ENCODE data around the gene NCKAP5.

The NCKAP5 gene

DNA sequence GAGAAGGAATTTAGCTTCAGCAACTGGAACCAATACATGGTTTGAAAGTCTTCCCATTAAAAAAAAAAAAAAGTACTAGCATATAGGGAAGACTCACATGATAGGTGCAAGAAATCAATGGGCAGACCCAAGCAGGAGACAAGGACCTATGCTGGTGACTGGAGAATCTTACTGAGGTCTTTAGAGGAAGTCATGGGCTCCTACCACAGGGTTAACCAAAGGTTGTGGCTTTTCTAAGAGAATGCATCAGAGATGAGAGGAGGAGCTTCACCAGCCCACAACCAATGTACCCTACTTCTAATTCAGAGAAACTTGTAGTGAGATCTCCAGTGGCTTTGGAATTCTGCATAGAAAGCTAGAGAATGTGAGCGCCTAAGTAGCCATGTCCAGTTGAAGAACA is 207.4 kb downstream of the NCKAP5 start:
- no peak for DNase-seq (ENCODE audit: low spot score)
- TF ChIP-seq, protein P1, sequence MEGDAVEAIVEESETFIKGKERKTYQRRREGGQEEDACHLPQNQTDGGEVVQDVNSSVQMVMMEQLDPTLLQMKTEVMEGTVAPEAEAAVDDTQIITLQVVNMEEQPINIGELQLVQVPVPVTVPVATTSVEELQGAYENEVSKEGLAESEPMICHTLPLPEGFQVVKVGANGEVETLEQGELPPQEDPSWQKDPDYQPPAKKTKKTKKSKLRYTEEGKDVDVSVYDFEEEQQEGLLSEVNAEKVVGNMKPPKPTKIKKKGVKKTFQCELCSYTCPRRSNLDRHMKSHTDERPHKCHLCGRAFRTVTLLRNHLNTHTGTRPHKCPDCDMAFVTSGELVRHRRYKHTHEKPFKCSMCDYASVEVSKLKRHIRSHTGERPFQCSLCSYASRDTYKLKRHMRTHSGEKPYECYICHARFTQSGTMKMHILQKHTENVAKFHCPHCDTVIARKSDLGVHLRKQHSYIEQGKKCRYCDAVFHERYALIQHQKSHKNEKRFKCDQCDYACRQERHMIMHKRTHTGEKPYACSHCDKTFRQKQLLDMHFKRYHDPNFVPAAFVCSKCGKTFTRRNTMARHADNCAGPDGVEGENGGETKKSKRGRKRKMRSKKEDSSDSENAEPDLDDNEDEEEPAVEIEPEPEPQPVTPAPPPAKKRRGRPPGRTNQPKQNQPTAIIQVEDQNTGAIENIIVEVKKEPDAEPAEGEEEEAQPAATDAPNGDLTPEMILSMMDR (IDR thresholded peaks at IDR 0.05; ENCODE audit: borderline replicate concordance, control extremely low read depth, extremely low read depth, insufficient read depth, missing control alignments) = no peak
- in situ Hi-C loops (cut with MboI; ENCODE audit: low sequenced_read_pairs, unreplicated experiment) = no loop called here

DNA sequence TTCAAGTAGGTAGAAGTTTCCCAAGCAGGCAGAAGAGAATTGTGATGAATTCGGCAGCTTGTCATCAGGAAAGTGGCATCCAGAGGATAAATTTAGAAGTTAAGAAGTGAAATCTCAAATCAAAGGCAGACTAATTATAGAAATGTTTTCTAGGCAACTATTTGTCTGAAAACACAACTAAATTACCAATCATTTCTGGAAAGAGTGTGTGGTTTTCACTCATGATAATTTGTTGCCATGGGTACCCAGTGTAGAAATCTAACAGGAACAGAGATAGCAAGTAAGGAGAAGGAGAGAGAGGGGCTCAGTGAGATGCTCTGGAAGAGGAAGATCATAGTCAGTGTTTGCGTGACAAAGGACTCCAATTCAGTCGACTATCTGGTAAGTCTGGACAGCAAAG is 208.1 kb downstream of the NCKAP5 start:
- TF ChIP-seq, protein P1 (IDR thresholded peaks at IDR 0.05; ENCODE audit: borderline replicate concordance, control extremely low read depth, extremely low read depth, insufficient read depth, missing control alignments) = no peak
- DNase-seq (ENCODE audit: low spot score) = no peak
- in situ Hi-C loops (cut with MboI; ENCODE audit: low sequenced_read_pairs, unreplicated experiment) = no loop called here

DNA sequence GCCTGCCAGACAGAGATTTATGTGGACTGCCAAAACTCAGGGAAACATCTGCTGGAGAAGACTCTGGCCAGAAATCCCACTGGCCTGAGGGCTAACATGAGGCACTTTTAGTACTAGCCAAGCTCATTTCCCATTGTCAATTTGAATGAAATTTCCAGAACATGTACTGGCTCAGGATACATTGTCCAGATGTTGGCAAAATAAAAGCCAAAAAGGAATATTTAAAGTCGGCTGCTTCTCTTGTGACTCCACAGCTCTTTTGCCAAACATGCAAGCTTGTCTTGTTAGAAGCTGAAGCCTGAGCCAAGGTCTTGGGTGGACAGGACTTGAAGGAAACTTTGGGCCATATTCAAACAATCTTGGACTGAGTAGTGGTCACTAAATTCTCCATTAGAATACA is 215.5 kb downstream of the NCKAP5 start:
- in situ Hi-C loops (cut with MboI; ENCODE audit: low sequenced_read_pairs, unreplicated experiment) = no loop called here
- DNase-seq (ENCODE audit: low spot score) = no peak

DNA sequence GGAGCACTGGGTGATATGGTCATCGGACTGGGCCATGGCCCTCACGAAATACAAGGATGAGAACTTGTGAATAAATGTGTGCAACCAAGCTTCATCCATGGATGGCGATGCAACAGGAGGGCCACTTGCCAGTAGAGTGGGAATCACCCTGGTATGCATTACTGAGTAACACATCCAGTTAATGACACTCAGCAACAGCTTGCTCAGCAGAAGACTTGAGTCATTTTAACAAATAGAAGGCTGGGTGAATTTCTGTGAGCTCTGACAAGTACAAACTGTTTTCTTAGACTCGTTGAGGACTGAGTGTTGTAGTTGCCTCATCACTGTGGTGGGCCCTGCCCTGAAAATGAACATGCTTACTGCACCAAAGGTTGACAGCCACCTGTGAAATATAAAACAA is 221.6 kb downstream of the NCKAP5 start:
- in situ Hi-C loops (cut with MboI; ENCODE audit: low sequenced_read_pairs, unreplicated experiment) = no loop called here
- no peak for DNase-seq (ENCODE audit: low spot score)
- TF ChIP-seq, protein P1 (IDR thresholded peaks at IDR 0.05; ENCODE audit: borderline replicate concordance, control extremely low read depth, extremely low read depth, insufficient read depth, missing control alignments) = no peak

More for the DNA sequence above, 215.5 kb downstream of the NCKAP5 start:
- TF ChIP-seq, protein P1 (IDR thresholded peaks at IDR 0.05; ENCODE audit: borderline replicate concordance, control extremely low read depth, extremely low read depth, insufficient read depth, missing control alignments) = no peak

DNA sequence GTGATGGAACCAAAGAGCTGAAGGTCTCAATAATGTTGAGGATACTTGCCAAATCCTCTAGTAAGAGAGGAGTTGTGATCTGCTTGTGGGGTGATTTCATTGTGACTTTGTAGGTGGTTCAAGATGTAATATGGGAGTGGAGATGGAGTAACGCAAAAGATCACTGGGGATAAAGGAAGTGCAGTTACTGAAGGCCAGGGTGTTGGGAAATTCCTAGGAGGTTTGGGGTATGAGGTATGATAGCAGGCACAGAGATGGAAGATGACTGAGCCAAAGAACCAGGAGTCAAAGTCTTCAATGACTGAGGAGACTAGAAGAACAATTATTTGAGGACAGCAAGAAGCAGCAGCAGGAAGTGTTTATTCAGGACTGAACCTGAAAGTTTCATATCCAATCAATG is 222.6 kb downstream of the NCKAP5 start:
- no peak for DNase-seq (ENCODE audit: low spot score)
- in situ Hi-C loops (cut with MboI; ENCODE audit: low sequenced_read_pairs, unreplicated experiment) = no loop called here

DNA sequence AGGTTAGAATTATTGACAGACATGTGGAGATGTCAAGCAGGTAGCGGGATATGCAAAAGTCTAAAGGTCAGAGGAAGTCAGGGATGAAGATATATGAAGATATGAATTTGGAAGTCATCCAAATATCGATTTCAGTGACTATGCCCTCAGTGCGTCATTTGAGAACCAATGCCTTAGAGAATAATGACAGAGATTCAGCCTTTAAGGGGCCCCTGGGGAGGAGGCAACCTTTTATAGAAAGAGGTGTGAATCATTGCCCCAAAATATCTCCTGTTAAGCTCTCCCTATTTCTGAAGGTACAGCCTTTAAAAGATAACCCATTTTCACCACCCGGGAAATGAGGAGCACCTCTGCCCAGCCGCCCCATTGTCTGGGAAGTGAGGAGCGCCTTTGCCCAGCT is 223.4 kb downstream of the NCKAP5 start:
- DNase-seq (ENCODE audit: low spot score) = no peak
- TF ChIP-seq, protein P1 (IDR thresholded peaks at IDR 0.05; ENCODE audit: borderline replicate concordance, control extremely low read depth, extremely low read depth, insufficient read depth, missing control alignments) = no peak
- in situ Hi-C loops (cut with MboI; ENCODE audit: low sequenced_read_pairs, unreplicated experiment) = no loop called here

More for the DNA sequence above, 222.6 kb downstream of the NCKAP5 start:
- TF ChIP-seq, protein P1 (IDR thresholded peaks at IDR 0.05; ENCODE audit: borderline replicate concordance, control extremely low read depth, extremely low read depth, insufficient read depth, missing control alignments) = no peak

DNA sequence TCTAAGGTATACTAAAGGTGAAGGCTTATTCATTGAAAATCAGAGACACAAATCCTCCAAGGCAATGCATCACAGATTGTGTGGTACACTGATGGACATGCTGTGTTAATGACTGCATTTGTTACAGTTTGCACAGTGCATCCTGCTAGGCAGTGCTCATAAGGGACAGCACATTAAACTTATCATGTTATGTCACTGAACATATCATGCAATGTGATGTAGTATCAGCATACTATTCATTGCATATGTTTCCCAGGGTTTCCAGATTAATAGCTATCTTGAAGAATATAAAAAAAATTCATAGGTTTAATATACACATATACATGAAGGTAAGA is 225.3 kb downstream of the NCKAP5 start:
- in situ Hi-C loops (cut with MboI; ENCODE audit: low sequenced_read_pairs, unreplicated experiment) = no loop called here
- DNase-seq (ENCODE audit: low spot score) = no peak
- TF ChIP-seq, protein P1 (IDR thresholded peaks at IDR 0.05; ENCODE audit: borderline replicate concordance, control extremely low read depth, extremely low read depth, insufficient read depth, missing control alignments) = no peak
